Astrocyte of the spinal cord (primary cell): ENCODE measurements around the gene ACP6.

ENCODE experiments used
- DNase-seq: peaks from one replicate; pipeline ENCODE4 v3.0.0; 2011; ENCODE audit warnings: low read depth, low spot score
- H3K4me3 ChIP-seq: 2 replicates; pipeline ENCODE4 v1.5.1; 2011; ENCODE audit warnings: low read depth, mild to moderate bottlenecking, low read length, moderate library complexity
- in situ Hi-C: cut with HindIII; loops from 2 replicates; pipeline ENCODE4 v1.10.0; 2017; ENCODE audit warnings: low sequenced_read_pairs
- TF ChIP-seq, protein P1 (sequence below): IDR thresholded peaks from 2 replicates; pipeline ENCODE4 v1.5.1; 2012; ENCODE audit warnings: low read depth, mild to moderate bottlenecking, low read length, inconsistent platforms

The ACP6 gene

DNA sequence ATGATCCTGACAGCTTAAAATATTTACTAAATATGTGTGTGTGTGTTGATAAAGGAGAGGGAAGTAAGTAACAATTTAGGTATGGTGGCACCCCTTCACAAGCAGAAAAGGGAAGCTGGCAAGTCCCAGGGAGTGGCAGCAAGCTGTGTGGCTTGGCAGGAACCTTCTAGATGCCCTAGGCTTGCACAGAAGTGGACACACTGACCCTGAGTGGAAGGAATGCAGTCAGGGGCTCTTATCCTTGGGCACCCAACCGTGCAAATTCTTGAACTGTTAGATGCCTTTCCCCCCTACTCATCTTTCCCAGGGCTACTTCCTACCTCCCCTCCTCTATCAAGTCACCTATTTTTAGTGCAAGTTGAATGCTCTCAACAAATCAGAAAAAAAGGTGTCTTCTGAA is 18.9 kb downstream of the ACP6 start:
- in situ Hi-C loops: no loop called here
- no peak for DNase-seq
- TF ChIP-seq, protein P1, sequence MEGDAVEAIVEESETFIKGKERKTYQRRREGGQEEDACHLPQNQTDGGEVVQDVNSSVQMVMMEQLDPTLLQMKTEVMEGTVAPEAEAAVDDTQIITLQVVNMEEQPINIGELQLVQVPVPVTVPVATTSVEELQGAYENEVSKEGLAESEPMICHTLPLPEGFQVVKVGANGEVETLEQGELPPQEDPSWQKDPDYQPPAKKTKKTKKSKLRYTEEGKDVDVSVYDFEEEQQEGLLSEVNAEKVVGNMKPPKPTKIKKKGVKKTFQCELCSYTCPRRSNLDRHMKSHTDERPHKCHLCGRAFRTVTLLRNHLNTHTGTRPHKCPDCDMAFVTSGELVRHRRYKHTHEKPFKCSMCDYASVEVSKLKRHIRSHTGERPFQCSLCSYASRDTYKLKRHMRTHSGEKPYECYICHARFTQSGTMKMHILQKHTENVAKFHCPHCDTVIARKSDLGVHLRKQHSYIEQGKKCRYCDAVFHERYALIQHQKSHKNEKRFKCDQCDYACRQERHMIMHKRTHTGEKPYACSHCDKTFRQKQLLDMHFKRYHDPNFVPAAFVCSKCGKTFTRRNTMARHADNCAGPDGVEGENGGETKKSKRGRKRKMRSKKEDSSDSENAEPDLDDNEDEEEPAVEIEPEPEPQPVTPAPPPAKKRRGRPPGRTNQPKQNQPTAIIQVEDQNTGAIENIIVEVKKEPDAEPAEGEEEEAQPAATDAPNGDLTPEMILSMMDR: no peak
- no peak overlapping the region for H3K4me3 ChIP-seq

DNA sequence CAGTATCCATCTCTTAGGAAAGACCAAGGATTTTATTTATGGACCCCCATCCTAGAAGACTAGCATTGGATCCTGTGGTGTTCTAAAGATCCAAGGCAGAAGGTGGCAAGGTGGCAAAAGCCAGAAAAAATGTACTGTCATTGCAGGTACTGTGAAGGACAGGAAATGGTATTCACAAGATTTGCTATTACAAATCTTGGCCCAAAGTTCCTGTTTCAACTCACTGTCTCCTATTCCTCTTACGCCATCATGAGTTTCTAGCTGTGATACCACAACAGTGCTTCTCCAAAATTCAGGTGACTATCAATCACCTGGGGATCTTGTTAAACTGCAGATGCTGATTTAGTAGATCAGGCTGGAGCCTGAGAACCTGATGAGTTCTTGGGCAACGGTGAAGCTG is 21.4 kb downstream of the ACP6 start:
- in situ Hi-C loops: no loop called here
- DNase-seq: no peak
- TF ChIP-seq, protein P1: no peak
- H3K4me3 ChIP-seq: no peak overlapping the region

DNA sequence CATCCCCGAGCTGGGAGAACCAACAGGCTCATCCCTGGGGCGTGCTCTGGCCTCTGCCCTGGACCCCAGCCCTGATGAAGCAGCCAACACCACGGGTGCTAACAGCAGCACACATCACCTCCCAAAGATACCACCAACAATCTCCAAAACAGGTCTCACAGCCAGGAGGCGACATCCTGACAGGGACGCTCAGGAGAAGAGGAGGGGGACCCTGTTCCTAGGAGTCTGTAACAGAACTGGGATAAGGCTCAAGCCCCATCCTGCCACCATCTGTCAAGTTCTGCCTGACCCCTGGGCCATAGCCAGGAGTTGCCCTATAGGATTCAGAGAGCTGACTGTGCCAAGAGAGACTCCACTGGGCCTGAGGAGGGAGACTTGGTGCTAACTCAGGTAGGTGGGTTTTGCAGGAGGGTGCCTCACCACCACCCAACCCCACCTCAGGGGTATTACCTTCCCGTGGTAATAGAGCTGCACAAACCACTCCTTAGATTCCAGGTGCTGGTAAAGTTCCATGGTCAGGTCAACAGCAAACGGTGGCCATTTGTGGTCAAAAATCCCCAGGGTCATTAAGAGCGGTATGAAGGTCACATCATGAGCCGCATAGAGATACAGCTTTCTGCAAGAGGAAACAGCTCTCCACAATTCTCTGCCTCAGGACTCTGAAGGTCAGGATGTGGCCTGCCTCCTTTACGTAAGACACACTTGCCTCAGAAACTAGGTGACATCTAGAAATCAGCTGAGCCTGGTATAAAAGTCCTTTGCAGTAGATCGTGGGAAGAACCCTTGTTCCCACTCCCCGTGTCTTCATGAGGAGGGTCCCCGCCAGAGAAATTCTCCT is 22.3 kb downstream of the ACP6 start:
- DNase-seq: no peak
- no peak overlapping the region for H3K4me3 ChIP-seq
- TF ChIP-seq, protein P1: no peak
- in situ Hi-C loops: no loop called here

DNA sequence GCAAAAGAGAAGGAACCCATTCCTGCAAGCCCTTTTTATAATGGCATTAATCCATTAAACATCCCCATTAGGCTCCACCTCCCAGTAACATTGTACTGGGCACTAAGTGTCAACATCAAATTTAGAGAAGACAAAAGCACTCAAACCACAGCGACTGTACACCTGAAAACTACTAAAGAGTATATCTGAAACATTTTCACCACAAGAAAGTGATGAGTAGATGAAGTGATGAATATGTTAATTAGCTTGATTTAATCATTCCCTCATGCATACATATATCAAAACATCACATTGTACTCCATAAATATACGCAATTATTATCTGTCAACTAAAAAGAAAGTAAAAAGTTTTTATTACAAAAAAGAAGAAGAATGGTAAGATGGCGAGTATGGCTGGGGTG is 26.4 kb downstream of the ACP6 start:
- TF ChIP-seq, protein P1: no peak
- H3K4me3 ChIP-seq: no peak overlapping the region
- in situ Hi-C loops: no loop called here
- no peak for DNase-seq

DNA sequence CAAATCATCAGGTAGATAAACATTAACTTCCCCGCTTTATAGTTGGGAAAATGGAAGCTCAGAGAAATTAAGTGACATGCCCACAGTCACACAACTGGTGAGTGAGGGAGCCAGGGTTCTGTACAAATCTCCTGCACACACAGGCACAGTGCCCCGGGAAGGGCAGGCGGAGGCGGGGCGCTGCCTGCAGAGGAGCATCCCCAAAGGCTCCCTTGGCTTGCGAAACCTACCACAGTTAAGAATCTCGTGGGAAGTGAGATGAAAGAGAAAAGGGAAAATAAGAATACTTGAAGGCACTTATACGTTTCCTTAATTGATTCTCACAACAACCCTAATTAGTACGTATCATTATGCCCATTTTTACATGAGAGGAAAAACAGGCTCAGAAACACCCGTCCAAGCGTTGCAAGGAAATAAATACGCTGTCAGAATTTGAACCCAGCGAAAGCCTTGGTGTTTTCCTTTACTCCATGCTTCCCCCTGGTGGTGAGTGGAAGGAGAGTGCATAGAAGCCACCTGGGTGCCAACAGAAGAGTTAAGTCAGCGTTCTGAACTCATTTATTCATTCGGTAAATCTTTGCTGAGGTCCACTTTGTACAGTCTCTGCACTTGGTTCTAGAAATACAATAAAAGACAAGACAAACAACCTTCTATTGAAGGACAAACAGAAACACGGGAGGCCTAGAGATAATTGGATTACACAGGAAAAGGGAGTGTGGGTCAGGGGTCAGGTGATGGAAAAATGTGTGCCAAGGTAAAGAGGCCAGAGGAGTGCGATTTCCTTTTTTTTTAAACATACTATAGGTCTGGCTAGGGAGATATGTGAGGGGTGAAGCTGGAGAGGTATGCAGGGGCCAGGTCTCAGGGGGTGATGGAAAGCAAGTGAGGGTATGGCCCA is 28.4 kb downstream of the ACP6 start:
- H3K4me3 ChIP-seq: no peak overlapping the region
- in situ Hi-C loops: no loop called here
- DNase-seq: peak; percentile 47
- TF ChIP-seq, protein P1: peak; percentile 91

DNA sequence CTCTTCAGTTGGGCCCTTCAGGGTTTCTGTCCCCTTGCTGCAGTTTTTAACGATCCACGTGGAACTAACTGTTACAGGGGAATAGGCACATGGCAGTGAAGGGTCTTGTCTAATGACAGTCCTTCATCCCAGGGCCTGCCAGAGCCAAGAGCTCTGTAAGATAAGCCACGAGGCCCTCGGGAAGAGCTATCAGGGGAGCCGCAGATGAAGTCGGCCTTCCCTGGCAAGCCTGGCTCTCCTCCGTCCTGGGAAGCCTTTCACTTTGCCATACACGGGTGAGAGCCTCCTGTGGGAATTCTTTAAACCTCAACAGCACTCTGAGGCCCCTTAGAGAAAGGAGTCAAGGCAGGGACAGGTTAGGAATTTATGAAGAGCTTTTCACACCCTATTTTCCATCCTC is 29.0 kb downstream of the ACP6 start:
- TF ChIP-seq, protein P1: no peak
- no peak for DNase-seq
- in situ Hi-C loops: no loop called here
- no peak overlapping the region for H3K4me3 ChIP-seq
